ENCODE measurements around the gene PPP1R16B.
"Not testable (repeated sequence)": the region's sequence is repeated elsewhere in the genome, so short reads cannot be mapped to it uniquely, and the experiment has no call there.

The PPP1R16B gene

GRCh38 chr20:38800882-38801281 lies 4.6 kb upstream of the PPP1R16B start:
- no peaks in the 10 kb centered on the region for H3K36me3 ChIP-seq (ENCODE audit: control insufficient read depth, insufficient read depth, low read length)
- H3K27me3 ChIP-seq (ENCODE audit: control insufficient read depth, insufficient read depth, low read length), result peaks cover 5% of the 10 kb centered on the region
- H3K4me3 ChIP-seq (ENCODE audit: low read length), result no peak overlapping the region
- H3K27ac ChIP-seq (ENCODE audit: low read depth, low read length), result no peak overlapping the region
- H3K4me1 ChIP-seq (ENCODE audit: control insufficient read depth, insufficient read depth, low read length), result no peaks in the 10 kb centered on the region
- H3K9ac ChIP-seq (ENCODE audit: low read length), result no peak overlapping the region

GRCh38 chr20:38804221-38804620 lies 1.3 kb upstream of the PPP1R16B start:
- Histone ChIP-seq H3K4me3 (ENCODE audit: low read length) (no peak overlapping the region), H3K4me1 (ENCODE audit: control insufficient read depth, insufficient read depth, low read length) (no peaks in the 10 kb centered on the region), H3K36me3 (ENCODE audit: control insufficient read depth, insufficient read depth, low read length) (no peaks in the 10 kb centered on the region), H3K27ac (ENCODE audit: low read depth, low read length) (no peak overlapping the region), H3K9ac (ENCODE audit: low read length) (no peak overlapping the region), H3K27me3 (ENCODE audit: control insufficient read depth, insufficient read depth, low read length) (peaks cover 9% of the 10 kb centered on the region)

DNA sequence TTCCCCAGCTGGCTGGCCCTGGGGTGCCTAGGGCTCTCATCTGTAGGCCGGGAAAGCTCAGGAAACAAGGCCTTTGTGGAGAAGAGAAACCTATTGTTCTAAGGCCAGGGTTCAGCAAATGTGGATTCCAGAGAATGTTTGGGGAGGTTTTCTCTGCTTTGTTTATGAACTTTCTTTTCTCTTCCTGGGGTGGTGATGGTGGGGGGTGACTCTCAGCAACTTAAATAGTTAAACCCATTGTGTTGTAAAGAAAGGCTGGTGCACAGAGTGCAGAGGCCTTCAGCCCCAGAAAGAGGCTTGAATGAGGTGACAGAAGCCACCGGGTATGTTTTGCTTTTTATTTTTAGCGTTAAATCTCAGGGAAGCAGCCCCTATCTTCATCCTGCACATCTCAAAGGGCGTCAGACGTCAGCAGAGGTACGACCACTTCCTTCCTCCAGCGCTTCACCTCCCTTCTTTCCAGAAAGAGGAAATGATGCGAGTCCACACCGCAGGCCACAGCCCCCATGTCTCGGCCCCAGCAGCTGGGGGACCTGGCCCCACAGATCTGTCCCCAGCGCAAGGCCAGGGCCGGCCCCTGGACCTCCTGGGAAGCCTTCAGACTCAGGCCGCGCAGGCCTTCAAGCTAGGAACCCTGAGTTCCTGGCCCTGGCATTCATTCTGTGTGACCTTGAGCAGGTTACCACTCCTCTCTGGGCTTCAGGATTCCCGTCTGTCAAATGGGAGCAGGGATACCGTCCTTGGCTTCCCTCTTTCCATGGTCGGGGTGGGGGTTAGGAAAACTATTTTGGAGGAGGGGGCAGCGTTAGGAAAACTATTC lies 605 bp upstream of the PPP1R16B start:
- H3K27me3 ChIP-seq (ENCODE audit: control insufficient read depth, insufficient read depth, low read length), result peaks cover 9% of the 10 kb centered on the region
- H3K36me3 ChIP-seq (ENCODE audit: control insufficient read depth, insufficient read depth, low read length), result no peaks in the 10 kb centered on the region
- no peaks in the 10 kb centered on the region for H3K4me1 ChIP-seq (ENCODE audit: control insufficient read depth, insufficient read depth, low read length)
- no peak overlapping the region for H3K27ac ChIP-seq (ENCODE audit: low read depth, low read length)
- H3K9ac ChIP-seq (ENCODE audit: low read length), result no peak overlapping the region
- H3K4me3 ChIP-seq (ENCODE audit: low read length), result peak overlapping the region; percentile 73

DNA sequence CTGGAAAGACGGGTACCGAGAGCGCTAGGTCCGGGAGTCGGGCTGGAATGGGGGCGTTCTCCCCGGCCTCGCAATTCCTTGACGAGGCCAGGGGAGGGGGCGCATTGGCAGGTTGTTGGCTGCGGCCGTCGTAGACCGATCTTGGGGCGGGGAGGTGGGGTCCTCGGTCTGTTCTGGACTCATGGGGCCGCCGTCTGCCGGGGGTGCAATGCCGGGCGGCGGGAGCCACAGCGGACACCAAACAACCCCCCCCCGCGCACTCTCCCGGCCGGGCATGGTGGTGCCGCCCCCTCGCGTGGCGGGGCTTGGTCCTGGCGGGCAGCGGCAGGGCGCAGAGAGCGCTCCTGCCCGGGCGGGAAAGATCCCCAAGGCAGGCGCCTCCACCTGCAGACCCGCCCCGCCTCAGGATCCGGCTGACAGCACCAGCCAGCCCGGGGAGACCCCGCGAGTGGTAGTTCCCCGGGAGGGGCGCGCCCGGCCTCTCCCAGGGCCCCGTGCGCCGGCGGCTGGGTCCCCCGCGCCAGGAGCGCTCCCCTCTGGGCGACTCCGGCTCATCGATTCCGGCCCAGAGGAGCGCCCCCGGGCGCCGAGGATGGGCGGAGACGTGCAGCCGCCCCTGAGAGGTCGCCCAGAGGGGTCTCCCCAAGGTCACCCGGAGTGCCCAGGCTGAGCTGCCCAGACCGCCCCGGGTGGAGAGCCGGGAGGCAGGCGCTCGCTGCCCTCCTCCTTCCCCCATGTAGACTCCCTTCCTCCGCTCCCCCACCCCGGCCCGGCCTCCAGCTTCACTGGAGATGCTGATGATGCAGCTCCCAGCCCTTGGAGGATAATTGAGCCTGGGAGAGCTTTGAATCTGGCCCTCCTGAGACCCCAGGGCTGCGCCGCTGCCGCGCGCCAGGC lies 709 bp downstream of the PPP1R16B start:
- Histone ChIP-seq H3K27ac (ENCODE audit: low read depth, low read length) (no peak overlapping the region), H3K36me3 (ENCODE audit: control insufficient read depth, insufficient read depth, low read length) (no peaks in the 10 kb centered on the region), H3K27me3 (ENCODE audit: control insufficient read depth, insufficient read depth, low read length) (peaks cover 9% of the 10 kb centered on the region), H3K4me3 (ENCODE audit: low read length) (peak overlapping the region; percentile 73), H3K9ac (ENCODE audit: low read length) (peak overlapping the region; percentile 56), H3K4me1 (ENCODE audit: control insufficient read depth, insufficient read depth, low read length) (no peaks in the 10 kb centered on the region)

GRCh38 chr20:38806855-38807655 lies 1.6 kb downstream of the PPP1R16B start:
- Histone ChIP-seq H3K9ac (ENCODE audit: low read length) (no peak overlapping the region), H3K27ac (ENCODE audit: low read depth, low read length) (no peak overlapping the region), H3K36me3 (ENCODE audit: control insufficient read depth, insufficient read depth, low read length) (no peaks in the 10 kb centered on the region), H3K4me1 (ENCODE audit: control insufficient read depth, insufficient read depth, low read length) (no peaks in the 10 kb centered on the region), H3K27me3 (ENCODE audit: control insufficient read depth, insufficient read depth, low read length) (peaks cover 9% of the 10 kb centered on the region), H3K4me3 (ENCODE audit: low read length) (peak overlapping the region; percentile 73)

DNA sequence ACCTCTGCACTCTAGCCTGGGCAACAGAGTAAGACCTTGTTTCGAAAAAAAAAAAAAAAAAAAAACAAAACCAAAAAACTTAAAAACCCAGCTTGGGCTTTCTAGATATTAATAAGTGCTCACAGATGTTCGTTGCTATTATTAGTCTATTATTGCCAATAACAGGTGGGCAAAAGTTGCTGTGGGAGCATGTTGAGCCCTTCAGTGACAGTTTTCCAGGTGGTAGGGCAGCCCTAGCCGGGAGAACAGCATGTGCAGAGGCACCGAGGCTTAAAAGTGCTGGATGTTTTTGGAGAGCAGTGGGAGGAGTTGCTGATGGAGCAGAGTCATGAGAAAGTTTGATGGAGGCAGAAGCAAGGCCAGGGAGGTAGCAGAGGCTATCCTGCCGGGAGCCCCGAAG lies 4.4 kb downstream of the PPP1R16B start:
- H3K27me3 ChIP-seq (ENCODE audit: control insufficient read depth, insufficient read depth, low read length), result peaks cover 7% of the 10 kb centered on the region
- H3K4me1 ChIP-seq (ENCODE audit: control insufficient read depth, insufficient read depth, low read length), result no peaks in the 10 kb centered on the region
- no peak overlapping the region for H3K9ac ChIP-seq (ENCODE audit: low read length)
- H3K36me3 ChIP-seq (ENCODE audit: control insufficient read depth, insufficient read depth, low read length), result no peaks in the 10 kb centered on the region
- H3K27ac ChIP-seq (ENCODE audit: low read depth, low read length), result no peak overlapping the region
- no peak overlapping the region for H3K4me3 ChIP-seq (ENCODE audit: low read length)

DNA sequence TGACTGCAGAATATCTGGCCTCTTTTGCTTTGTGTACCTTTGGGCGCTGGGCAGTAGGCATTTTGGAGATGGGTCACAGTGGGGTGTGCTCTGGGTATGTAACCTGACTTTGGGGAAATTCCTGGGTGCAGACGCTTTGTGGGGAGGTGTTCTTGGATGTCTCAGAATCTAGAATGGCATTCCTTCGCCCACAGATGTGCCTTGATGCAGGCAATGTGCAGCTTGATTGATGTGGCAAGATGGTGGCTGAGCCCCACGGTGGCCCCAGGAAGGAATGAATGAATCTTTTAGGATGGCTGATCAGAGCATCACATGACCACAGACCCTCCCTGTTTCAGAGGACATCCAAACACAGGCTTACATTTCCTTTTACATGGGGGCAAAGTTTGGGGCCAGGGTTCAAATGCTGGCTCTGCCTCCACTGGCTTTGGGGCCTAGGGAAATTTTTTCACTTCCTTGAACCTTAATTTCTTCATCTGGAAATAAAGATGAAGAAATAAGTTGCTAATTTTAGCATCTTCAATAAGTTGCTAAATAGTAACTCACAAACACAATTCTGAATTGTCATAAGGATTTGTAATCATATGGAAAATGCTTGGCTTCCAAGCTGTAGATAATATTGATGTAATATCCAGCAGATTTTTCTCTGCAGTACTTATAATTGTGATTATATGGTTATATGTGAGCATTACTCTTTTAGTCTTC lies 5.6 kb downstream of the PPP1R16B start:
- H3K4me1 ChIP-seq (ENCODE audit: control insufficient read depth, insufficient read depth, low read length), result no peaks in the 10 kb centered on the region

GRCh38 chr20:38811769-38812168 lies 6.3 kb downstream of the PPP1R16B start:
- H3K27me3 ChIP-seq (ENCODE audit: control insufficient read depth, insufficient read depth, low read length), result peaks cover 4% of the 10 kb centered on the region
- no peak overlapping the region for H3K4me3 ChIP-seq (ENCODE audit: low read length)
- no peak overlapping the region for H3K27ac ChIP-seq (ENCODE audit: low read depth, low read length)
- no peaks in the 10 kb centered on the region for H3K4me1 ChIP-seq (ENCODE audit: control insufficient read depth, insufficient read depth, low read length)
- no peaks in the 10 kb centered on the region for H3K36me3 ChIP-seq (ENCODE audit: control insufficient read depth, insufficient read depth, low read length)
- no peak overlapping the region for H3K9ac ChIP-seq (ENCODE audit: low read length)

More for the DNA sequence above, 5.6 kb downstream of the PPP1R16B start:
- Histone ChIP-seq H3K27ac (ENCODE audit: low read depth, low read length) (no peak overlapping the region), H3K36me3 (ENCODE audit: control insufficient read depth, insufficient read depth, low read length) (no peaks in the 10 kb centered on the region), H3K27me3 (ENCODE audit: control insufficient read depth, insufficient read depth, low read length) (peaks cover 4% of the 10 kb centered on the region), H3K4me3 (ENCODE audit: low read length) (no peak overlapping the region), H3K9ac (ENCODE audit: low read length) (no peak overlapping the region)

DNA sequence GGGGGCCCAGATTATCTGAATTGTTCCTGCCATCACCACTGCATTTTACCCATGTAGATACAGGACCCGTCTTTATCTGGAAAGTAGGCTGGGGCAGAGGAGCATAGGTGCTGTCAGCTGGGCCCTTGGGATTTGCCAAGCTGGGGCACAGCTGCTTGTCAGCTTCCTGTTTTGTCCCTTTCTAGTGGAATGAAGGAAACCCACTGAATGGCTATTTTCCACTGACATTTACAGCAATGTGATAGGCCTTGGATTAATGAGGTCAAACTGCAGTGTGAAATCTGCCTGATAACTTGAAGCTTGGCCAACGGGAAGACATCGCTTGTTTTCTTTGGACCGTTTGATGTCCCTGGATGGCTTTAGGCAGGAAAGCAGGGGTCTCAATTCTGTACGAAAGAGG lies 6.7 kb downstream of the PPP1R16B start:
- Histone ChIP-seq H3K27me3 (ENCODE audit: control insufficient read depth, insufficient read depth, low read length) (peaks cover 4% of the 10 kb centered on the region), H3K4me3 (ENCODE audit: low read length) (no peak overlapping the region), H3K27ac (ENCODE audit: low read depth, low read length) (no peak overlapping the region), H3K36me3 (ENCODE audit: control insufficient read depth, insufficient read depth, low read length) (no peaks in the 10 kb centered on the region), H3K9ac (ENCODE audit: low read length) (no peak overlapping the region), H3K4me1 (ENCODE audit: control insufficient read depth, insufficient read depth, low read length) (no peaks in the 10 kb centered on the region)

DNA sequence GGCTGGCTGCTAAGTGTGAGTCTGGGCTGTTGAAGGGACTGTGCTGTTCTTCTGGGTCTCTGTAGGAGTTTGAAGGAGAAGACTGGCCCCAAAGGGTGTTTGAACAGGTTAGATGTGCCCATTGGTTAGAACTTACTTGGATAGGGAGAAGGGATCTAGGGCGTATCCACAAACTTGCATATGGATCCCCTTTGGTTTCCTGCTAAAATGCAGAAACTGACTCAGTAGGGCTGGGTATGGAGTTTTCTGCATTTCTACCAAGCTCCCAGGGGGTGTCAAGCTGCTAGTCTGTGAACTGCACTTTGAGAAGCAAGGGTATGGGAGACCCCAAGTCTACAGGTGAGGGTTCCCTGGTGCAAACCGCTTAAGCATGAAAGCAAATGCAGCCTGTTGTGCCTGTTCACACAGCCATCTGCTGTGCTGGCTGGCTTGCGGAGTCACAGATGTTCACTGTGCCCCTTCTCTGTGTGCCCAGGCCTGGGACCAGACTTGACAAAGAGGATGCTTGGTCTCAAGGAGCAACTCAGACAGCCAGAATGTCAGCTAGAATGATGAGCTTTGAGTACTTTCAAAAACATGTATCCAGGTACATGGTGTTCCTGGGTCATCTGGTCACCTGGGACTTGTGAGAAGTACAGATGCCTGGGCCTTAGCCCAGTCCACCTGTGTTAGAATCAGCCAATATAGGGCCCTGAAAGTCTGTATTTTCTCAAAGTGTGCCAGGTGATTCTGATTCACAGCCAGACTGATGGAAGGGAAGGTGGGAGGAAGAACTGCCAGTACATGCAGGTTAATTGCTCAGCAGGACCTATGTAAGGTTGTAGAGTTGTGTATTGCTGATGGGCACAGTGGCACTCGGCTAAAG lies 7.4 kb downstream of the PPP1R16B start:
- H3K4me3 ChIP-seq (ENCODE audit: low read length), result no peak overlapping the region
- no peak overlapping the region for H3K9ac ChIP-seq (ENCODE audit: low read length)
- H3K4me1 ChIP-seq (ENCODE audit: control insufficient read depth, insufficient read depth, low read length), result no peaks in the 10 kb centered on the region
- no peak overlapping the region for H3K27ac ChIP-seq (ENCODE audit: low read depth, low read length)
- H3K27me3 ChIP-seq (ENCODE audit: control insufficient read depth, insufficient read depth, low read length), result no peaks in the 10 kb centered on the region
- H3K36me3 ChIP-seq (ENCODE audit: control insufficient read depth, insufficient read depth, low read length), result no peaks in the 10 kb centered on the region

DNA sequence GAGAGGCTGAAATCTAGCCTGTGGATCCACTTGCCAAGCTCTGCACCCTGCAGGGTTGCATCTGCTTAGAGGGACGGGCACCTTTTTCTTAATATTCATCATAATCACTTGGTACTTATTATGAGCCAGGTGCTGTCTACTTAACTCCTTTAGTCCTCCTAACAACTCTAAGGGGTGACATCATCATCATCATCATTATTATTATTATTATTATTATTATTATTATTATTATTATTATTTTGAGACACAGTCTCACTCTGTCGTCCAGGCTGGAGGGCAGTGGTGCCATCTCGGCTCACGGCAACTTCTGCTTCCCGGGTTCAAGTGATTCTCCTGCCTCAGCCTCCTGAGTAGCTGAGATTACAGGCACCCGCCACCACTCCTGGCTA lies 8.1 kb downstream of the PPP1R16B start:
- H3K27me3 ChIP-seq (ENCODE audit: control insufficient read depth, insufficient read depth, low read length); H3K4me1 ChIP-seq (ENCODE audit: control insufficient read depth, insufficient read depth, low read length); H3K9ac ChIP-seq (ENCODE audit: low read length); H3K27ac ChIP-seq (ENCODE audit: low read depth, low read length); H3K4me3 ChIP-seq (ENCODE audit: low read length); H3K36me3 ChIP-seq (ENCODE audit: control insufficient read depth, insufficient read depth, low read length): not testable (repeated sequence)

Measured in rectal smooth muscle tissue (tissue), 1 donor.